ENCODE data around the gene STX12.
"Not testable (repeated sequence)": the region's sequence is repeated elsewhere in the genome, so short reads cannot be mapped to it uniquely, and the experiment has no call there.

Gene STX12

GRCh38 chr1:27776276-27776675 lies 3.3 kb downstream of the STX12 start:
- DNase-seq: not testable (repeated sequence)

GRCh38 chr1:27778056-27778455 lies 5.0 kb downstream of the STX12 start:
- no peak for DNase-seq

- DNase-seq: no peak
Observed at GRCh38 chr1:27779122-27779521, 6.1 kb downstream of the STX12 start.

- DNase-seq: no peak
Observed at GRCh38 chr1:27782950-27783349, 9.9 kb downstream of the STX12 start.

- DNase-seq: no peak
Observed at GRCh38 chr1:27784700-27785099, 11.7 kb downstream of the STX12 start.

GRCh38 chr1:27785781-27786455 lies 12.9 kb downstream of the STX12 start:
- DNase-seq: no peak

- DNase-seq: no peak
Observed at GRCh38 chr1:27787895-27788294, 14.9 kb downstream of the STX12 start.

GRCh38 chr1:27789540-27790041 lies 16.6 kb downstream of the STX12 start:
- DNase-seq: no peak

GRCh38 chr1:27790270-27790669 lies 17.3 kb downstream of the STX12 start:
- DNase-seq: not testable (repeated sequence)

- no peak for DNase-seq
Observed at GRCh38 chr1:27795601-27796000, 22.6 kb downstream of the STX12 start.

- DNase-seq: no peak
Observed at GRCh38 chr1:27804791-27805190, 31.8 kb downstream of the STX12 start.

- DNase-seq: no peak
Observed at GRCh38 chr1:27806758-27807157, 33.7 kb downstream of the STX12 start.

GRCh38 chr1:27807385-27807784 lies 34.4 kb downstream of the STX12 start:
- no peak for DNase-seq

GRCh38 chr1:27808131-27808530 lies 35.1 kb downstream of the STX12 start:
- DNase-seq: not testable (repeated sequence)

- DNase-seq: no peak
Observed at GRCh38 chr1:27809883-27810282, 36.9 kb downstream of the STX12 start.

- no peak for DNase-seq
Observed at GRCh38 chr1:27811741-27812500, 38.9 kb downstream of the STX12 start.

GRCh38 chr1:27816921-27817630 lies 44.1 kb downstream of the STX12 start:
- DNase-seq: no peak

GRCh38 chr1:27821761-27822315 lies 48.8 kb downstream of the STX12 start:
- DNase-seq: no peak

GRCh38 chr1:27823784-27824183 lies 50.8 kb downstream of the STX12 start:
- DNase-seq: no peak

- no peak for DNase-seq
Observed at GRCh38 chr1:27824411-27824810, 51.4 kb downstream of the STX12 start.

GRCh38 chr1:27829339-27829960 lies 56.4 kb downstream of the STX12 start:
- not testable (repeated sequence) for DNase-seq

GRCh38 chr1:27830621-27831440 lies 57.8 kb downstream of the STX12 start, which contains the start of gene PPP1R8:
TSS of gene PPP1R8 (plus strand) at chr1:27830782. CDS start at chr1:27830836, 54 bp downstream.
- DNase-seq: peak; percentile 94 to 98

Data from NCI-H446 (cell line).